HEK293 (cell line): Measurements from ENCODE around the gene MEMO1.
"Not testable (repeated sequence)": the region's sequence is repeated elsewhere in the genome, so short reads cannot be mapped to it uniquely, and the experiment has no call there.

Source experiments
- CTCF ChIA-PET: fragments of 350-600 bp; formaldehyde crosslinking; extraction: SDS; loops from one replicate; lab custom pipeline; 2021; ENCODE audit warnings: antibody characterized with exemption; lab: Yijun Ruan, JAX
- POLR2A ChIA-PET: fragments of 300-600 bp; formaldehyde crosslinking; extraction: SDS; loops from one replicate; lab custom pipeline; 2020; ENCODE audit warnings: antibody characterized with exemption, inconsistent platforms; lab: Yijun Ruan, JAX
- H3K27ac ChIP-seq: fragments of 200-500 bp; sonication (Bioruptor generic); 2 replicates; pipeline ENCODE4 v1.5.1; 2014; ENCODE audit warnings: low read depth, low read length, control low read depth, inconsistent platforms; ENCODE audit errors: extremely low read depth
- H3K36me3 ChIP-seq, 2 experiments: fragments of 200-500 bp in 1 of 2; sonication (Bioruptor generic) in 1 of 2; 1 replicate in 1 of 2; 2 replicates in 1 of 2; pipeline ENCODE4 v1.5.1; 2014 to 2017; ENCODE audit warnings: inconsistent platforms in 2 of 2, low read length in 2 of 2; ENCODE audit not compliant: control insufficient read depth in 2 of 2, insufficient read depth in 1 of 2
- H3K4me1 ChIP-seq: fragments of 200-500 bp; sonication (Bioruptor generic); 2 replicates; pipeline ENCODE4 v1.5.1; 2014; ENCODE audit warnings: mild to moderate bottlenecking, low read length, inconsistent platforms; ENCODE audit not compliant: control insufficient read depth, insufficient read depth
- H3K4me3 ChIP-seq: 2 replicates; pipeline ENCODE4 v1.5.1; 2011; ENCODE audit warnings: low read depth, mild to moderate bottlenecking, control low read depth, low read length, moderate library complexity
- H3K9me3 ChIP-seq: fragments of 200-500 bp; sonication (Bioruptor generic); 2 replicates; pipeline ENCODE4 v1.5.1; 2014; ENCODE audit warnings: low read depth, low read length, inconsistent platforms; ENCODE audit not compliant: control insufficient read depth, insufficient read depth
- BCL11A ChIP-seq: fragments of 450-650 bp; formaldehyde crosslinking; IDR thresholded peaks from 2 replicates; pipeline ENCODE4 v1.5.1; 2016; ENCODE audit warnings: low read depth, missing biosample characterization, missing genetic modification characterization
- EGR2 ChIP-seq: fragments of 450-650 bp; formaldehyde crosslinking; IDR thresholded peaks from 2 replicates; pipeline ENCODE4 v1.5.1; 2016; ENCODE audit warnings: low read depth, missing biosample characterization, missing genetic modification characterization
- HOXA7 ChIP-seq: sonication (generic); formaldehyde crosslinking; IDR thresholded peaks from 2 replicates; pipeline ENCODE4 v1.8.1; 2022; ENCODE audit warnings: missing genetic modification reagents, borderline replicate concordance
- MEIS1 ChIP-seq: sonication (generic); formaldehyde crosslinking; IDR thresholded peaks from 2 replicates; pipeline ENCODE4 v1.8.1; 2022; ENCODE audit warnings: missing genetic modification reagents, mild to moderate bottlenecking, borderline replicate concordance
- PRDM6 ChIP-seq: fragments of 450-650 bp; formaldehyde crosslinking; IDR thresholded peaks from 2 replicates; pipeline ENCODE4 v1.5.1; 2017; ENCODE audit warnings: missing biosample characterization, missing genetic modification characterization
- REST ChIP-seq: fragments of 450-650 bp; formaldehyde crosslinking; IDR thresholded peaks from 2 replicates; pipeline ENCODE4 v1.5.1; 2016; ENCODE audit warnings: missing biosample characterization, missing genetic modification characterization
- YY1 ChIP-seq: fragments of 450-650 bp; formaldehyde crosslinking; IDR thresholded peaks from 2 replicates; pipeline ENCODE4 v1.5.1; 2018; ENCODE audit warnings: missing biosample characterization, missing genetic modification characterization
- ZBTB49 ChIP-seq: fragments of 450-650 bp; formaldehyde crosslinking; IDR thresholded peaks from 2 replicates; pipeline ENCODE4 v1.5.1; 2016; ENCODE audit warnings: missing biosample characterization, missing genetic modification characterization, low read depth
- ZFP37 ChIP-seq: fragments of 450-650 bp; formaldehyde crosslinking; IDR thresholded peaks from 2 replicates; pipeline ENCODE4 v1.5.1; 2016; ENCODE audit warnings: missing biosample characterization, missing genetic modification characterization
- ZNF133 ChIP-seq: fragments of 450-650 bp; formaldehyde crosslinking; IDR thresholded peaks from 2 replicates; pipeline ENCODE4 v1.5.1; 2016; ENCODE audit warnings: missing biosample characterization, missing genetic modification characterization
- ZNF146 ChIP-seq: fragments of 450-650 bp; formaldehyde crosslinking; IDR thresholded peaks from 2 replicates; pipeline ENCODE4 v1.5.1; 2016; ENCODE audit warnings: missing biosample characterization, missing genetic modification characterization
- ZNF362 ChIP-seq: fragments of 450-650 bp; formaldehyde crosslinking; IDR thresholded peaks from 2 replicates; pipeline ENCODE4 v1.5.1; 2016; ENCODE audit warnings: missing biosample characterization, missing genetic modification characterization
- ZNF404 ChIP-seq: fragments of 450-650 bp; formaldehyde crosslinking; IDR thresholded peaks from 2 replicates; pipeline ENCODE4 v1.5.1; 2017; ENCODE audit warnings: missing biosample characterization, missing genetic modification characterization
- ZNF571 ChIP-seq: fragments of 450-650 bp; formaldehyde crosslinking; IDR thresholded peaks from 2 replicates; pipeline ENCODE4 v1.5.0; 2017; ENCODE audit warnings: missing biosample characterization, missing genetic modification characterization
- ZNF654 ChIP-seq: fragments of 450-650 bp; formaldehyde crosslinking; IDR thresholded peaks from 2 replicates; pipeline ENCODE4 v1.5.1; 2016; ENCODE audit warnings: low read depth, missing biosample characterization, missing genetic modification characterization
- ZNF701 ChIP-seq: fragments of 450-650 bp; formaldehyde crosslinking; IDR thresholded peaks from 2 replicates; pipeline ENCODE4 v1.5.1; 2016; ENCODE audit warnings: missing biosample characterization, missing genetic modification characterization
- ZNF776 ChIP-seq: fragments of 450-650 bp; formaldehyde crosslinking; IDR thresholded peaks from 2 replicates; pipeline ENCODE4 v1.5.0; 2017; ENCODE audit warnings: missing biosample characterization, missing genetic modification characterization, borderline replicate concordance
- ZSCAN16 ChIP-seq: fragments of 450-650 bp; formaldehyde crosslinking; IDR thresholded peaks from 2 replicates; pipeline ENCODE4 v1.5.1; 2016; ENCODE audit warnings: missing biosample characterization, missing genetic modification characterization
- ZXDB ChIP-seq: fragments of 450-650 bp; formaldehyde crosslinking; IDR thresholded peaks from 2 replicates; pipeline ENCODE4 v1.5.1; 2016; ENCODE audit warnings: missing biosample characterization, missing genetic modification characterization

The MEMO1 gene

GRCh38 chr2:31900156-31900555, 110.7 kb downstream of the MEMO1 start:
- CTCF ChIA-PET, result interaction anchor here (0.6 kb wide), 1 partner anchor 61 kb away, joined by 3 read pairs; no protein-coding TSS in a partner anchor

GRCh38 chr2:31898346-31898745, 112.5 kb downstream of the MEMO1 start:
- H3K4me1 ChIP-seq, H3K27ac ChIP-seq, H3K9me3 ChIP-seq, H3K4me3 ChIP-seq, CTCF ChIA-PET, H3K36me3 ChIP-seq: not testable (repeated sequence)
- POLR2A ChIA-PET, result interaction anchor here (0.8 kb wide), 1 partner anchor 24 kb away, joined by 5 read pairs; no protein-coding TSS in a partner anchor

More at GRCh38 chr2:31900156-31900555, 110.7 kb downstream of the MEMO1 start:
- not testable (repeated sequence) for H3K36me3 ChIP-seq, H3K4me1 ChIP-seq, H3K4me3 ChIP-seq
- TF ChIP-seq ZNF146 (tag by site-specific recombination), result peak; percentile 77
- TF ChIP-seq, all 188 proteins: peak for 1; not testable (repeated sequence) for 187
- H3K9me3 ChIP-seq, H3K27ac ChIP-seq, POLR2A ChIA-PET: not testable (repeated sequence)

- H3K9me3 ChIP-seq, POLR2A ChIA-PET, H3K4me3 ChIP-seq, H3K27ac ChIP-seq, H3K36me3 ChIP-seq: not testable (repeated sequence)
- peaks cover 11% of the 10 kb centered on the region for H3K4me1 ChIP-seq
- CTCF ChIA-PET, result interaction anchor here (0.6 kb wide), 1 partner anchor 28 kb away, joined by 4 read pairs; no protein-coding TSS in a partner anchor
Observed at GRCh38 chr2:31897340-31897739, 113.5 kb downstream of the MEMO1 start.

GRCh38 chr2:31896293-31896692, 114.5 kb downstream of the MEMO1 start:
- Histone ChIP-seq H3K4me1 (peaks cover 19% of the 10 kb centered on the region), H3K36me3 (no peaks in the 10 kb centered on the region; a peak in 1 of 3 replicates), H3K9me3 (no peaks in the 10 kb centered on the region), H3K27ac (no peak overlapping the region), H3K4me3 (no peak overlapping the region)
- ChIA-PET POLR2A (no interaction called here), CTCF (no interaction called here)
- TF ChIP-seq ZBTB49 (tag by site-specific recombination) (no peak), EGR2 (no peak), ZNF133 (tag by site-specific recombination) (no peak), ZNF571 (tag by site-specific recombination) (no peak), ZXDB (tag by site-specific recombination) (no peak), PRDM6 (tag by site-specific recombination) (no peak), ZFP37 (tag by site-specific recombination) (no peak), HOXA7 (CRISPR knock-in tag) (no peak), ZNF654 (tag by site-specific recombination) (no peak), BCL11A (tag by site-specific recombination) (no peak), ZNF701 (tag by site-specific recombination) (no peak), ZNF404 (tag by site-specific recombination) (no peak), ZSCAN16 (tag by site-specific recombination) (no peak), REST (tag by site-specific recombination) (no peak), ZNF776 (tag by site-specific recombination) (no peak), YY1 (no peak), MEIS1 (CRISPR knock-in tag) (no peak), ZNF362 (tag by site-specific recombination) (no peak)
